Measurements from ENCODE around the gene GARIN5A.
A peak's percentile ranks its signal among the peaks of the same experiment; 100 is the strongest.
"Not testable (repeated sequence)": the region's sequence is repeated elsewhere in the genome, so short reads cannot be mapped to it uniquely, and the experiment has no call there.

GARIN5A gene

GRCh38 chr19:50465986-50466705 lies 10.5 kb downstream of the GARIN5A start:
- FAIRE-seq (no peak), DNase-seq (ENCODE audit: low spot score) (no peak)

GRCh38 chr19:50465000-50465399 lies 11.6 kb downstream of the GARIN5A start:
- FAIRE-seq, result no peak
- no peak for DNase-seq (ENCODE audit: low spot score)

DNA sequence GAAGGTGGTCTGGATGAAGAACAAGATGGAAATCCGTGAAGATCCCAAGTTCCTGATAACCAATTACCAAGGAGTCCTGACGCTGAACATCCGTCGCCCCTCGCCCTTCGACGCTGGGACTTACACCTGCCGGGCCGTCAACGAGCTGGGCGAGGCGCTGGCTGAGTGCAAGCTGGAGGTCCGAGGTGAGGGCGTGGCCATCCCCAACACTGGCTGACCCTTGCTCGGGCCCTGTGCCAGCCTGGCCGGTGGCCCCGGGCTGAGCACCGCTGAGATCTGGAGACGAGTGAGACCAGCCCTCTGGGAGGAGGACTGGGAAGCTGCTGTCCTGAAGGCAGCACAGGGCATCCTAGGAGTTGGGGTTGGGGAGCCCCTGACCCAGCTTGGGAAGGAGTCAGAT lies 12.3 kb downstream of the GARIN5A start:
- DNase-seq (ENCODE audit: low spot score), result no peak
- no peak for FAIRE-seq

DNA sequence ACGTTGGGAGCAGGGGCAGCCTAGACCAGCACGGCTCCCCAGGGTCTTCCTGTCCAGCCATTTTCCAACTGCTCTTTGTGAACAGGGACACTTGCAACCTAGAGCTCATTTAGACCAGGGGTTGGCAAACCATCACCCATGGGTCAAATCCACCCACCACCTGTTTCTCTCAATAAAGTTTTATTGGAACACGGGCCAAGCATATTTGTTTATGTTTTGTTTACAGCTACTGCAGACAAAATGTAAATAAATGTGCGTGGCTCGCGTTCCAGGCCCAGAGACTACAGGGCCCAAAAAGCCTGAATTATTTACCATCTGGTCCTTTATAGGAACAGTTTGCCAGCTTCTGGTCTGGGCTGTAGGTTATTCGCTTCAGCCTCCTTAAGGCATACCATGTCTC lies 13.7 kb downstream of the GARIN5A start:
- no peak for DNase-seq (ENCODE audit: low spot score)
- FAIRE-seq, result no peak

DNA sequence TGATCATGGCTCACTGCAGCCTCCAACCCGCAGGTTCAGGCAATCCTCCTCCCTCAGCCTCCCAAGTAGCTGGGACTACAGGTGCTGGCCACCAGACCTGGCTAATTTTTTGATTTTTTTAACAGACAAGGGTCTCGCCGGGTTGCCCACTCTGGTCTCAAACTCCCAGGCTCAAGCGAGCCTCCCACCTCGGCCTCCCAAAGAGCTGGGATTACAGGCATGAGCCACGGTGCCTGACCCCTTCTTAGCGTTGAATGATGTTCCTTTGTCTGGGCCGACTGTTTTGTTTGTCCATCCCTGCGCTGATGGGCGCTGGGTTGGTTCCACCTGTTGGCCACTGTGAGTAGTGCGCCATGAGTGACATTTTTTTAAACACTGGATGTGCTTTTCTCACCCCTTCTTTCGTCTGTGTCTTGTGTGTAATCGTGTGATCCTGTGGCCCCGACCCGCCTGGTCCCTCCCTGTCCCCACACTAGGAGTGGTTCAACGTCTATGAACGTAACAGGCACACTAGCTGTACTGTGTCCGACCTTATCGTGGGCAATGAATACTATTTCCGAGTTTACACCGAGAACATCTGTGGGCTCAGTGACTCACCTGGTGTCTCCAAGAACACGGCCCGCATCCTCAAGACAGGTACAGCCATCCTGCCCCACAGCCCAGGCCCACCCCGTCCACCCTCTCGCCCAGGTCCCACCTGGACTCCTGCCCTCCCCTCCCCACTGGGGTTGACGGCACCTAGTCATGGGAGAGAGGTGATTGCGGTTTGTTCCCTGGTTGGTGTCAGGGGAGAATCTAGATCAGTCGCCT lies 15.4 kb downstream of the GARIN5A start:
- FAIRE-seq, result peak; percentile 58

DNA sequence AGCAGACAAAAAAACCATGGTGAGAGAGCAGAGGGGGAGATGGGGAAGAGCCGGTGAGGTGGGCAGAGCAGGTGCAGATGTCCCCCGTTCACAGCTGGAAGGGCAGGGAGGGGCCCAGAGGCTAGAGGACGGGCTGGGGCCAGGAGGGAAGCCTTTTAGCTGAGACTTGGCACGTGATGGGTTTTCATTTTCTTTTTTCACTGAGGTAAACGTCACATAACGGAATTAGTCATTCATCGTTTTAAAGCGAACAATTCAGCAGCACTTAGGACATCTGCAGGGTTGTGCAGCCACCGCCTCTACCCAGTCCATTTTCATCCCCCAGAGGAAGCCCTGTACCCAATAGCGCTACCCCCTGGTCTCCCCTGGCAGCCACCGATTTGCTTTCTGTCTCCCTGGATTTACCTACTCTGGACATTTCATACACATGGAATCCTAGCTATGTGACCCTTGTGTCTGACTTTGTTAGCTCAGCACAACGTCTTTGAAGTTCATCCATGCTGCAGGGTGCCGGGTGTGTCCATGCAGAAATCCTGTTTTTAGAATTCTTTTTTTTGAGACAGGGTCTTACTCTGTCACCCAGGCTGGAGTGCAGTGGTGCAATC lies 16.4 kb downstream of the GARIN5A start:
- DNase-seq (ENCODE audit: low spot score), result peak; percentile 60
- FAIRE-seq, result no peak

More for the DNA sequence above, 15.4 kb downstream of the GARIN5A start:
- peak; percentile 84 for DNase-seq (ENCODE audit: low spot score)

GRCh38 chr19:50459638-50460037 lies 17.0 kb downstream of the GARIN5A start:
- FAIRE-seq (no peak), DNase-seq (ENCODE audit: low spot score) (no peak)

DNA sequence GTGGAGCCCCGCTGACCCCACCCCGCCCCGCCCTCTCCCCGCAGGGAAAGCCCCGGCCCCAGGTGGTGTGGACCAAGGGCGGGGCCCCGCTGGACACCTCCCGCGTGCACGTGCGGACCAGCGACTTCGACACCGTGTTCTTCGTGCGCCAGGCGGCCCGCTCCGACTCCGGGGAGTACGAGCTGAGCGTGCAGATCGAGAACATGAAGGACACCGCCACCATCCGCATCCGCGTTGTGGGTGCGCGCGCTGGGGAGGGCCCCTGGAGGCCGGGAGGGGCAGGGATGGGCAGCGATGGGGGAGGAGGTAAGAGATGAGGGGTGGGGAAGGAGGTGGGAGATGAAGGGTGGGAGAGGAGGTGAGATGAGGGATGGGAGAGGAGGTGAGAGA lies 17.6 kb downstream of the GARIN5A start:
- FAIRE-seq (no peak), DNase-seq (ENCODE audit: low spot score) (no peak)

DNA sequence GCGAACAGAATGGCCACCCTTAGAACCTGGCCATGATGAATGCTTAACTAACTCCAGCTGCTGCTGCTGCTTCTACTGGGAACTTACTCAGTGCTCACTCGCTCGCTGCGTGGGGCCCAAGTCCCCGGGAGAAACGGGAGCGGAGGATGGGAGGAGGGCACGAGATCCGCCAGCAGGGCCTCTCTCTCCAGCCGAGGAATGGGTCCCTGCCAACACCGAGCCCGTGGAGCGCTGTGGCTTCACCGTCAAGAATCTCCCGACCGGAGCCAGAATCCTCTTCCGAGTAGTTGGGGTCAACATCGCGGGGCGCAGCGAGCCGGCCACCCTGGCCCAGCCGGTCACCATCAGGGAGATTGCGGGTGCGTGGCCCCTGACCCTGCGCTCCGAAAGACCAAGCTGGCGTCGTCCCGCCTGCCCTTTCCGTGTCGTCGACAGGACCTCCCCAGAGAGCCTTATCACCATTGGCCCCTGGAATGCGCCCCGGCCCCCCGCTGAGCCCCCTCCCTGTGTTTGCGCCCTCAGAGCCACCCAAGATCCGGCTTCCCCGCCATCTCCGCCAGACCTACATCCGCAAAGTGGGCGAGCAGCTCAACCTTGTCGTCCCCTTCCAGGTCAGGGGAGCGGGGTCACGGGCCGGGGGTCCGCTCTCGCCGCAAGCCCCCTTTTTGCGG lies 18.1 kb downstream of the GARIN5A start:
- DNase-seq (ENCODE audit: low spot score), result no peak
- no peak for FAIRE-seq

DNA sequence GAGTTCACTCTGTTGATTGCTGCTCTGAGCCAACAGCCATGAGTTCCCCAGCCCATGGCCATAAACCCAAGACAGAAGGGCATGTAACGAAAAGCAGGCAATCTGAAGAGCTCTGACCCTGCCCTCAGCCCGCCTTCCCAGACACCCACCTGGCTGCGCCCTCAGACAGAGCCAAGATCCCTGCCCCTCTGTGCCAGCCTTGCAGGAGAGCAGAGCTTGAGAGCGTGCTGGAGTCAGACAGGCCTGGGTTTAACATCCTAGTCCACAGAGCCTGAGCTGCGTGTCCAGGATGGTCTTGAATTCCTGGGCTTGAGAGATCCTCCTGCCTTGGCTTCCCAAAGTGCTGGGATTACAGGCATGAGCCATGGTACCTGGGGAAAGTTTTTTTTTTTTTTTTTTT lies 19.3 kb downstream of the GARIN5A start:
- FAIRE-seq (no peak), DNase-seq (ENCODE audit: low spot score) (no peak)

GRCh38 chr19:50455992-50456391 lies 20.7 kb downstream of the GARIN5A start:
- FAIRE-seq, result no peak
- no peak for DNase-seq (ENCODE audit: low spot score)

- no peak for DNase-seq (ENCODE audit: low spot score)
- FAIRE-seq, result no peak
Measured at GRCh38 chr19:50453243-50453642, 23.4 kb downstream of the GARIN5A start.

GRCh38 chr19:50451223-50451534 lies 25.5 kb downstream of the GARIN5A start:
- FAIRE-seq, result no peak
- no peak for DNase-seq (ENCODE audit: low spot score)

DNA sequence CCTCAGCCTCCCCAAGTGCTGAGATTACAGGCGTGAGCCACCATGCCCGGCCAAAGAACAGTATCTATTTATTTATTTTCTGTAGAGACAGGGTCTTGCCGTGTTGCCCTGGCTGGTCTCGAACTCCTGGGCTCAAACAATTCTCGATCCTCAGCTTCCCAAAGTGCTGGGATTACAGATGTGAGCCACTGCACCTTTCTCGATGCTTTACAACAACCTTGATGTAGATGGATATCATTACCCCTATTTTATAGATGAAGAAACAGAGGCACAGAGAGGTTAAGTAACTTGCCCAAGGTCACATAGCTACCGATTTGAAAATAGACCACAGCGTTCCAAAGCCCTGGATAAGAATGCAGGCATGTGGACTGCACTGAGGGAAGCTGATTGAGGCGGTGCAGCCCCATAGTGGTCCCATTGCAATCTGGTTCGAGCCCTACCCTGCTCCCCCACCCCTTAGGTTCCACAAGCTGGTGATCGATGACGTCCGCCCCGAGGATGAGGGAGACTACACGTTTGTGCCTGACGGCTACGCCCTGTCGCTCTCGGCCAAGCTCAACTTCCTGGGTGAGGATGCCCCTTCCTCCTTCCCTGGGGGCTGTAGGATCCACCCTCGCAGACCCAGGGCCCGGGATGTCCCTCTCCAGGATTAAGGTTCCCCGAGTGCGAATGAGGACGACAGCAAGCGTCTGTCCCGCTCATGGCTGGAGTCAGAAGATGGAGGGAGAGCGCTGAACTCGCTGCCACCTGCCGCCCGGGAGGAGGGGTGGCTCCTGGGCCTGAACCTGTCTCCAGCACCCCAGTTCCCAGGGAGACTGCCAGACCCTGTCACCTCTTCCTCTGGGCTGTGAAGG lies 26.1 kb downstream of the GARIN5A start:
- no peak for DNase-seq (ENCODE audit: low spot score)
- no peak for FAIRE-seq

DNA sequence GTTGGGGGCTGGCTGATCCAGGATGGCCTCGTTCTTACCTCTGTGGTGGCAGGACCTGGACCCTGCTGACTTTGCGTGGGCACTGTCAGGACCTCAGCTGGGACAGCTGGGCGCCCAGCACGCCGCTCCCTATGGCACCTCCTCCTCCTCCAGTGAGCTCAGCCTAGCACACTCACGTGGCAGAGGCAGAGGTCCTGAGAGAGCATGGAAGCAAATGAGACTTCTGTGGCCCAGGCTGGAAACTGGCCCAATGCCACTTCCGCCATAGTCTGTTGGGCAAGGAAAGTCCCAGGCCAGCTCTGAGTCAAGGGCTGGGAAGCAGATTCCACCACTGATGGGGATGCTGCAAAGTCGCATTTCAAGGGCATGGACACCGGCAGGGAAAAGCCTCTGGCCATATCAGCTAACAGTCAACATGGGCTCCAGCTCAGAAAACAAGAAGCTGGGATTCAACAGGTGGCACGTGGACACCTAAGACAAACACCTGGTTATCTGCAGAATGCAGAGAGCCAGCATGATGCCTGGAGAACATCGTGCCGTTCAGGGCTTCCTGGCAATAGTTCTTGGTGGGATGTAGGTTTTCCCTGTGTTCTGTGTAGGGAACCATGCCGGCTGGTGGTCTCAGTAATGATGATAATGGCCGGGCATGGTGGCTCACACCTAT lies 27.3 kb downstream of the GARIN5A start:
- no peak for DNase-seq (ENCODE audit: low spot score)
- FAIRE-seq, result no peak

GRCh38 chr19:50447750-50448149 lies 28.9 kb downstream of the GARIN5A start:
- FAIRE-seq (no peak), DNase-seq (ENCODE audit: low spot score) (no peak)

DNA sequence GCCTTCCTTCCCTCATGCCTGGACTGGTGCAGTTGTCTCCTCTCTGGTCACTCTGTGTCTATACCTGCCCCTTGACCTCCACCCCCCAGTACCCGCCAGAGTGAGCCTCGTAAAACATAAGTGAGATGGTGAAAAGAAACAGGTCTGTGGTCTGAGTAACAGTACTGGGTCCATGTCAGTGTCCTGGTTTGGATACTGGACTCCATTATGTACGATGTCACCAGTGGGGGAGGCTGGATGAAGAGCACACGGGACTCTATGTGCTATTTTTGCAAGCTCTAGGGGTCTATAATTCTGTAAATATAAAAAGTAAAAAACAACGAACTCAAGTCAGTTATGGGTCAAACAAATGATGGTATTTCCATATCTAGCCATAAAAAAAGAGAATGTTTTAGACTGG lies 29.6 kb downstream of the GARIN5A start:
- no peak for FAIRE-seq

DNA sequence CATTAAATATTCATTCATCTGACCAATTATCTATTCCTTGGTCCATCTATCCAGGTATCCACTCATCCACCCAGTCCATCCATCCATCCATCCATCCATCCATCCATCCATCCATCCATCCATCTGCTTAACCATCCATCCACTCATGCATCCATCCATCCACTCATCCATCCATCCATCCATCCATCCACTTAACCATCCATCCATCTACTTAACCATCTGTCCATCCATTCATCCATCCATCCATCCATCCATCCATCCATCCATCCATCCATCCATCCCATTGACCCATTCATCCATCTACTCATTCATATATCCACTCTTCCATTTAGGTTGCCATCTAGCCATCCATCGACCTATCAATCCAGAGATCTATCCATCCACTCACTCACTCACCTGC lies 32.6 kb downstream of the GARIN5A start:
- FAIRE-seq (no peak), DNase-seq (ENCODE audit: low spot score) (no peak)

More for the DNA sequence above, 29.6 kb downstream of the GARIN5A start:
- DNase-seq (ENCODE audit: low spot score), result no peak

DNA sequence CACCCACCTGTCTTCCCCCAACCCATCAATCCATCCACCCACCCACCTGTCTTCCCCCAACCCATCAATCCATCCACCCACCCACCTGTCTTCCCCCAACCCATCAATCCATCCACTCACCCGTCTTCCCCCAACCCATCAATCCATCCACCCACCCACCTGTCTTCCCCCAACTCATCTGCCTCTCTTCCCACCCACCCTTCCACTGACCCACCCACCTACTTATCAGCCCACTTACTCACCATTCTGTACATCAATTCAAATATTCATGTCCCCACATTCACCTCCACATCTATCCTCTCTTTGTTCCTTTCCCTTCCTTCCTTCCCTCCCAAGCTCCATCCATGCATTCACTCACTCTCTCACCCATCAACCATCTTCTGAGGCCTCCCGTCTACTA lies 37.5 kb downstream of the GARIN5A start:
- FAIRE-seq; DNase-seq (ENCODE audit: low spot score): not testable (repeated sequence)

DNA sequence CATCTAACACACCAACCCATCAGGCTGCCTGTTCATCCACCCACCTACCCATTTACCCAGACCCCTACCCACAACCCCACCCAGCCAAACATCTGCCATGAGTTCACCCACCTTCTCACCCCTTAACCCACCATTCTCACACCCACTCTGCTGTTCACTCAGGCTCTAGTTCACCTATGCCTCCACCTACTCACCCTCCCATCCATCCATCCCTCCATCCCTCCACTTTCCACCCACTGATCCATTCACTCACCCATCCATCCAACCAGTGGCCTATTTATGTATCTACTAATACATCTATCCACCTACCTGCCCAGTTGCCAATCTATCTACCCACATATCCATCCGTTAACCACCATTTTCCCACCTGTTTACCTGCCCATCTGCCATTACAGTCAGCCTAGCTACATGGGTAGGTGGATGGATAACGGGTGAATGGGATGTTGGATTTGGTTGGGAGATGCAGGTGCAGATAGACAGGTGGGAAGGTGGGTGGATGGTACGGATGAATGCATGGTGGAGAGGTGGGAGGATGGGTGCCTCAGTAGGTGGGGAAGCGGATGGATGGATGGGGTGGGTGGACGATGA lies 38.7 kb downstream of the GARIN5A start:
- FAIRE-seq (peak; percentile 13), DNase-seq (ENCODE audit: low spot score) (no peak)

Measured in urothelium cell line (cell line).